ENCODE measurements around the gene DYNC2LI1.
"Not testable (repeated sequence)": the region's sequence is repeated elsewhere in the genome, so short reads cannot be mapped to it uniquely, and the experiment has no call there.

Gene DYNC2LI1

GRCh38 chr2:43773876-43774613, at the start of gene DYNC2LI1:
DYNC2LI1 (plus strand) TSS chr2:43774039; CDS start chr2:43774139, 100 bp downstream.
- H3K27ac Mint-ChIP-seq: peak within 1 kb of the TSS; percentile 86
- H3K36me3 Mint-ChIP-seq: no peaks in the 10 kb centered on the region
- H3K4me3 Mint-ChIP-seq: peak within 1 kb of the TSS; percentile 99
- H3K4me1 Mint-ChIP-seq: peaks cover 10% of the 10 kb centered on the region
- DNase-seq (ENCODE audit: low spot score in 2 of 2) (peak; percentile 61 to 63), ATAC-seq (ENCODE audit: low read depth) (peak; percentile 99)
- no peaks in the 10 kb centered on the region for H3K9me3 Mint-ChIP-seq
- peaks cover 3% of the 10 kb centered on the region for H3K27me3 Mint-ChIP-seq

- no peak overlapping the region for H3K4me3 Mint-ChIP-seq
- H3K27ac Mint-ChIP-seq: no peak overlapping the region
- no peaks in the 10 kb centered on the region for H3K9me3 Mint-ChIP-seq
- no peak for ATAC-seq (ENCODE audit: low read depth)
- DNase-seq (ENCODE audit: low spot score in 2 of 2): no peak
- H3K27me3 Mint-ChIP-seq: peaks cover 1% of the 10 kb centered on the region
- no peaks in the 10 kb centered on the region for H3K4me1 Mint-ChIP-seq
- no peaks in the 10 kb centered on the region for H3K36me3 Mint-ChIP-seq
Measured at GRCh38 chr2:43724728-43725526, 48.9 kb upstream of the DYNC2LI1 start.

GRCh38 chr2:43725711-43726246, 48.1 kb upstream of the DYNC2LI1 start:
- Mint-ChIP-seq H3K27me3 (peaks cover 1% of the 10 kb centered on the region), H3K9me3 (no peaks in the 10 kb centered on the region)
- no peak for DNase-seq (ENCODE audit: low spot score in 2 of 2)

GRCh38 chr2:43726961-43727633, 46.7 kb upstream of the DYNC2LI1 start:
- H3K4me1 Mint-ChIP-seq, H3K36me3 Mint-ChIP-seq, H3K4me3 Mint-ChIP-seq: not testable (repeated sequence)

More at GRCh38 chr2:43725711-43726246, 48.1 kb upstream of the DYNC2LI1 start:
- no peak overlapping the region for H3K27ac Mint-ChIP-seq
- H3K36me3 Mint-ChIP-seq: no peaks in the 10 kb centered on the region
- no peaks in the 10 kb centered on the region for H3K4me1 Mint-ChIP-seq
- no peak overlapping the region for H3K4me3 Mint-ChIP-seq
- ATAC-seq (ENCODE audit: low read depth): no peak

GRCh38 chr2:43727634-43728014, 46.2 kb upstream of the DYNC2LI1 start:
- ATAC-seq (ENCODE audit: low read depth) (no peak), DNase-seq (ENCODE audit: low spot score in 2 of 2) (no peak)
- Mint-ChIP-seq H3K4me1 (no peaks in the 10 kb centered on the region), H3K4me3 (no peak overlapping the region), H3K27ac (no peak overlapping the region), H3K36me3 (no peaks in the 10 kb centered on the region), H3K27me3 (peaks cover 7% of the 10 kb centered on the region), H3K9me3 (no peaks in the 10 kb centered on the region)

More at GRCh38 chr2:43726961-43727633, 46.7 kb upstream of the DYNC2LI1 start:
- not testable (repeated sequence) for H3K27ac Mint-ChIP-seq; ATAC-seq (ENCODE audit: low read depth); H3K27me3 Mint-ChIP-seq; DNase-seq (ENCODE audit: low spot score in 2 of 2); H3K9me3 Mint-ChIP-seq

GRCh38 chr2:43729491-43730174, 44.2 kb upstream of the DYNC2LI1 start:
- H3K4me1 Mint-ChIP-seq: no peaks in the 10 kb centered on the region
- no peaks in the 10 kb centered on the region for H3K9me3 Mint-ChIP-seq
- no peak for DNase-seq (ENCODE audit: low spot score in 2 of 2)
- H3K4me3 Mint-ChIP-seq: no peak overlapping the region
- no peaks in the 10 kb centered on the region for H3K36me3 Mint-ChIP-seq
- ATAC-seq (ENCODE audit: low read depth): no peak
- H3K27me3 Mint-ChIP-seq: peaks cover 8% of the 10 kb centered on the region
- H3K27ac Mint-ChIP-seq: no peak overlapping the region

GRCh38 chr2:43731211-43731610, 42.6 kb upstream of the DYNC2LI1 start:
- Mint-ChIP-seq H3K36me3 (no peaks in the 10 kb centered on the region), H3K4me3 (no peak overlapping the region), H3K27me3 (peaks cover 8% of the 10 kb centered on the region), H3K27ac (no peak overlapping the region), H3K9me3 (no peaks in the 10 kb centered on the region), H3K4me1 (no peaks in the 10 kb centered on the region)
- DNase-seq (ENCODE audit: low spot score in 2 of 2): no peak
- no peak for ATAC-seq (ENCODE audit: low read depth)

- Mint-ChIP-seq H3K4me1 (no peaks in the 10 kb centered on the region), H3K4me3 (no peak overlapping the region), H3K36me3 (no peaks in the 10 kb centered on the region), H3K27me3 (peaks cover 12% of the 10 kb centered on the region), H3K27ac (no peak overlapping the region), H3K9me3 (no peaks in the 10 kb centered on the region)
- ATAC-seq (ENCODE audit: low read depth) (no peak), DNase-seq (ENCODE audit: low spot score in 2 of 2) (no peak)
Measured at GRCh38 chr2:43736637-43737036, 37.2 kb upstream of the DYNC2LI1 start.

- Mint-ChIP-seq H3K27me3 (peaks cover 10% of the 10 kb centered on the region), H3K27ac (no peak overlapping the region), H3K36me3 (no peaks in the 10 kb centered on the region), H3K4me3 (no peak overlapping the region), H3K4me1 (no peaks in the 10 kb centered on the region), H3K9me3 (no peaks in the 10 kb centered on the region)
- no peak for ATAC-seq (ENCODE audit: low read depth)
- DNase-seq (ENCODE audit: low spot score in 2 of 2): no peak
Measured at GRCh38 chr2:43737097-43737854, 36.6 kb upstream of the DYNC2LI1 start.

- Mint-ChIP-seq H3K36me3 (no peaks in the 10 kb centered on the region), H3K27me3 (peaks cover 7% of the 10 kb centered on the region), H3K27ac (no peak overlapping the region), H3K9me3 (no peaks in the 10 kb centered on the region), H3K4me1 (no peaks in the 10 kb centered on the region), H3K4me3 (no peak overlapping the region)
- no peak for ATAC-seq (ENCODE audit: low read depth)
- no peak for DNase-seq (ENCODE audit: low spot score in 2 of 2)
Measured at GRCh38 chr2:43737855-43738254, 36.0 kb upstream of the DYNC2LI1 start.

GRCh38 chr2:43738257-43738656, 35.6 kb upstream of the DYNC2LI1 start:
- no peak for DNase-seq (ENCODE audit: low spot score in 2 of 2)
- no peak overlapping the region for H3K27ac Mint-ChIP-seq
- no peaks in the 10 kb centered on the region for H3K4me1 Mint-ChIP-seq
- H3K4me3 Mint-ChIP-seq: no peak overlapping the region
- H3K9me3 Mint-ChIP-seq: no peaks in the 10 kb centered on the region
- no peak for ATAC-seq (ENCODE audit: low read depth)
- H3K36me3 Mint-ChIP-seq: no peaks in the 10 kb centered on the region
- H3K27me3 Mint-ChIP-seq: peaks cover 6% of the 10 kb centered on the region

GRCh38 chr2:43743706-43744105, 30.1 kb upstream of the DYNC2LI1 start:
- no peak for ATAC-seq (ENCODE audit: low read depth)
- no peak overlapping the region for H3K27ac Mint-ChIP-seq
- H3K4me1 Mint-ChIP-seq: no peaks in the 10 kb centered on the region
- no peak overlapping the region for H3K4me3 Mint-ChIP-seq
- H3K27me3 Mint-ChIP-seq: peaks cover 5% of the 10 kb centered on the region
- no peak for DNase-seq (ENCODE audit: low spot score in 2 of 2)
- no peaks in the 10 kb centered on the region for H3K36me3 Mint-ChIP-seq
- no peaks in the 10 kb centered on the region for H3K9me3 Mint-ChIP-seq

GRCh38 chr2:43745457-43745856, 28.4 kb upstream of the DYNC2LI1 start:
- no peak for DNase-seq (ENCODE audit: low spot score in 2 of 2)

More at GRCh38 chr2:43745457-43745856, 28.4 kb upstream of the DYNC2LI1 start:
- Mint-ChIP-seq H3K9me3 (no peaks in the 10 kb centered on the region), H3K4me3 (no peak overlapping the region), H3K27ac (no peak overlapping the region), H3K36me3 (no peaks in the 10 kb centered on the region), H3K4me1 (no peaks in the 10 kb centered on the region), H3K27me3 (peaks cover 3% of the 10 kb centered on the region)
- ATAC-seq (ENCODE audit: low read depth): no peak

Data from memory B cell (primary cell).